Stimulated activated naive B cell treated with anti-CD40 and anti-IgM and Interleukin-4, amounts not matched to agents 10 μg/mL and 1 μg/mL and 100 μg/mL, for 72 hours (primary cell): ENCODE data around the gene SH3PXD2B.

Experiments
- ATAC-seq, 2 donors: fragments of 150-1000 bp; cut with Tn5 transposase; replicated peaks; 2 replicates each; pipeline ENCODE4 v1.10.0; 2021; ENCODE audit warnings: moderate library complexity in 1 of 2
- DNase-seq: peaks from one replicate; pipeline ENCODE4 v3.0.0; 2021
- H3K27ac Mint-ChIP-seq: one replicate; pipeline ENCODE4 v1.8.0; 2022; ENCODE audit warnings: mild to moderate bottlenecking, mixed read lengths
- H3K27me3 Mint-ChIP-seq, 2 donors: one replicate each; pipeline ENCODE4 v1.8.0; 2022; ENCODE audit warnings: mixed read lengths in 2 of 2
- H3K36me3 Mint-ChIP-seq, 2 donors: one replicate each; pipeline ENCODE4 v1.8.0; 2022; ENCODE audit warnings: mixed read lengths in 2 of 2, mild to moderate bottlenecking in 1 of 2
- H3K4me1 Mint-ChIP-seq, 2 donors: one replicate each; pipeline ENCODE4 v1.8.0; 2022; ENCODE audit warnings: mixed read lengths in 2 of 2, mild to moderate bottlenecking in 1 of 2
- H3K4me3 Mint-ChIP-seq, 2 donors: one replicate each; pipeline ENCODE4 v1.8.0; 2022; ENCODE audit warnings: mild to moderate bottlenecking in 2 of 2, mixed read lengths in 2 of 2, moderate library complexity in 1 of 2
- H3K9me3 Mint-ChIP-seq, 2 donors: one replicate each; pipeline ENCODE4 v1.8.0; 2022; ENCODE audit warnings: mixed read lengths in 2 of 2, mild to moderate bottlenecking in 1 of 2

SH3PXD2B gene

GRCh38 chr5:172430354-172430753 lies 24.0 kb downstream of the SH3PXD2B start:
- Mint-ChIP-seq H3K4me1 (no peaks in the 10 kb centered on the region), H3K9me3 (no peaks in the 10 kb centered on the region), H3K27me3 (peaks cover 10 to 24% of the 10 kb centered on the region in 2 donors), H3K4me3 (no peak overlapping the region), H3K27ac (no peak overlapping the region), H3K36me3 (no peaks in the 10 kb centered on the region)
- ATAC-seq: no peak
- DNase-seq: no peak

- no peaks in the 10 kb centered on the region for H3K36me3 Mint-ChIP-seq
Observed at GRCh38 chr5:172429201-172429940, 25.0 kb downstream of the SH3PXD2B start.

DNA sequence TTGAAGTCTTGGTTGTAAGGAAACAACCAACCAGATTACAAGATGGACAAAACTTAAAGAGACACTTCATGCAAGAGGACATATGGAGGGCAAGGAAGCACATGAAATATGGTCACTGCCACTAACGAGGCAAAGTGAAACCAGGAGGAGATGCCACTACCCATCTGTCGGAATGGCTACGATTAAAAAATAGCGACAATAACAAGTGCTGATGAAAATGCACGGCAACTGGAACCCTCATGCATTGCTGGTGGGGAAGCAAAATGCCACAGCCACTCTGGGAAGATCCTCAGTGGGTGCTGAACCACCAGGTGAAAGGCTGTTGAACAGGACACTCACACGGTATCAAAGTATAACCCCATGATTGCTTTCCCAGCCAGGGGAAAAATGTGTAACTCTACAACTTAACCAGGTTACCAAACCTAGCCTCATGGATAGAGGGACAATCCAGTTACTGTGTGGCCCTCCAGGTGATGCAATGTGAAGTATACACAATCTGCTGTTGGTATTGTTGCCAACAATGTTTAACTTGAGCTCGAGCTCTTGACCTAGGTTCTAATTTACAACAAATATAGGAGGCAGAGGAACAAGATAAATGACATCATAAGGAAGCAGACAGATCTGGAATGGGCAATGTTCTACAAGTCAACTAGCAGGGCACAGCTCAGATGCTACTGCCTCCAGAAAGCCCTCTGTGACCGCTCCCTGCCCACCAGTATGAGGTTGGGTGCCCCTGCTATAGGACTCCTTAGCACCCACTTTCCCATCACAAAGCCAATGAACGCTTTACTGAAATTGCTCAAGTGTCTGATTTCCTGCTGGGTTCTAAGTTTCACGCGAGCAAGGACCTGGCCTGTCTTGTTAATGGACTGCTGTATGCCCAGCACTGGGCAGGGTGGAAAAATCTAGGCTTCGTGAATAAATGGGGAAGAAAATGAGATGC lies 25.8 kb downstream of the SH3PXD2B start:
- Mint-ChIP-seq H3K4me1 (no peaks in the 10 kb centered on the region), H3K9me3 (no peaks in the 10 kb centered on the region), H3K27me3 (peaks cover 16 to 30% of the 10 kb centered on the region in 2 donors), H3K4me3 (no peak overlapping the region), H3K27ac (no peak overlapping the region), H3K36me3 (no peaks in the 10 kb centered on the region)
- DNase-seq (no peak), ATAC-seq (no peak)

More at GRCh38 chr5:172429201-172429940, 25.0 kb downstream of the SH3PXD2B start:
- Mint-ChIP-seq H3K4me1 (no peaks in the 10 kb centered on the region), H3K27ac (no peak overlapping the region), H3K4me3 (no peak overlapping the region), H3K27me3 (peaks cover 16 to 30% of the 10 kb centered on the region in 2 donors), H3K9me3 (no peaks in the 10 kb centered on the region)
- ATAC-seq: no peak
- DNase-seq: no peak

DNA sequence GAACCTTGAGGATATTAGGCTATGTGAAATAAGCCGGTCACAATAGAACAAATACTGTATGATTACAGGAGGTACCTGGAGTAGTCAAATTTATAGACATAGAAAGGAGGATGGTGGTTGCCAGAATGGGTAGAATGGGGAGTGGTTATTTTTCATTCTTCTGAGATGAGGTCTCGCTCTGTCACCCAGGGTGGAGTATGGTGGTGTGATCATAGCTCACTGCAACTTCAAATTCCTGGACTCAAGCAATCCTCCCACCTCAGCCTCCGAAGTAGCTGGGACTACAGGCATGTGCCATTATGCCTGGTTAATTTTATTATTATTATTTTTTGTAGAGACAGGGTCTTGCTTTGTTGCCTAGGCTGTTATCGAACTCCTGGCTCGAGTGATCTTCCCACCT lies 27.1 kb downstream of the SH3PXD2B start:
- H3K4me3 Mint-ChIP-seq: no peak overlapping the region
- ATAC-seq (no peak), DNase-seq (no peak)
- H3K4me1 Mint-ChIP-seq: no peaks in the 10 kb centered on the region
- H3K9me3 Mint-ChIP-seq: no peaks in the 10 kb centered on the region
- H3K27me3 Mint-ChIP-seq: peaks cover 16 to 30% of the 10 kb centered on the region in 2 donors
- H3K36me3 Mint-ChIP-seq: no peaks in the 10 kb centered on the region
- no peak overlapping the region for H3K27ac Mint-ChIP-seq

GRCh38 chr5:172426086-172426485 lies 28.2 kb downstream of the SH3PXD2B start:
- H3K4me1 Mint-ChIP-seq: no peaks in the 10 kb centered on the region
- no peaks in the 10 kb centered on the region for H3K36me3 Mint-ChIP-seq
- no peak overlapping the region for H3K27ac Mint-ChIP-seq
- H3K9me3 Mint-ChIP-seq: no peaks in the 10 kb centered on the region
- H3K27me3 Mint-ChIP-seq: peaks cover 16 to 30% of the 10 kb centered on the region in 2 donors
- ATAC-seq: no peak
- DNase-seq: no peak
- H3K4me3 Mint-ChIP-seq: no peak overlapping the region

- H3K4me1 Mint-ChIP-seq: no peaks in the 10 kb centered on the region
- no peak overlapping the region for H3K27ac Mint-ChIP-seq
- no peak overlapping the region for H3K4me3 Mint-ChIP-seq
- ATAC-seq: no peak
- no peak for DNase-seq
- H3K27me3 Mint-ChIP-seq: peaks cover 16 to 30% of the 10 kb centered on the region in 2 donors
- no peaks in the 10 kb centered on the region for H3K36me3 Mint-ChIP-seq
- no peaks in the 10 kb centered on the region for H3K9me3 Mint-ChIP-seq
Observed at GRCh38 chr5:172425402-172425801, 28.9 kb downstream of the SH3PXD2B start.

DNA sequence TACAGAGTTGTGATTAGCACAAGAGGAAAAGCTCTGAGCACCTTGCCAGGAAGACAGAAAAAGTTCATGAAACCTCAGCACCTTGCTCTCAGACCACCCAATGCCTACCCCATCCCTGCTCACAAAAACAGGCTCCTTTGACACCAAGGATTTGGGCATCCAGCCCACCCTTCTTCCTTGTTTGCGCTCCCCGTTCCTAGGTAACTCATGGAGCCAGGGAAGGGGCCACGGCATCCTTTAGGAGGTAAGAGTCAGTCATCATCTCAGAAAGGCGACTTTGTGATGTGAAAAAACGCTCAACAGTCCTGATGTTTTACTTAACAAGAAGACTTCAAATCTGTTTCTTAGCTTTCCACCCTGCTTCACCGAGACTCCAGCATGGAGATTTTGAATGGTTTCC lies 29.5 kb downstream of the SH3PXD2B start:
- Mint-ChIP-seq H3K4me3 (no peak overlapping the region), H3K9me3 (no peaks in the 10 kb centered on the region), H3K27ac (no peak overlapping the region)

GRCh38 chr5:172424111-172424490 lies 30.2 kb downstream of the SH3PXD2B start:
- Mint-ChIP-seq H3K27me3 (peaks cover 16 to 30% of the 10 kb centered on the region in 2 donors), H3K4me1 (no peaks in the 10 kb centered on the region), H3K36me3 (no peaks in the 10 kb centered on the region), H3K9me3 (no peaks in the 10 kb centered on the region), H3K4me3 (no peak overlapping the region), H3K27ac (no peak overlapping the region)
- ATAC-seq (no peak), DNase-seq (no peak)

More for the DNA sequence above, 29.5 kb downstream of the SH3PXD2B start:
- no peak for DNase-seq
- H3K27me3 Mint-ChIP-seq: peaks cover 16 to 30% of the 10 kb centered on the region in 2 donors
- no peaks in the 10 kb centered on the region for H3K36me3 Mint-ChIP-seq
- H3K4me1 Mint-ChIP-seq: no peaks in the 10 kb centered on the region
- no peak for ATAC-seq

GRCh38 chr5:172423379-172424110 lies 30.8 kb downstream of the SH3PXD2B start:
- Mint-ChIP-seq H3K4me3 (no peak overlapping the region), H3K36me3 (no peaks in the 10 kb centered on the region), H3K9me3 (no peaks in the 10 kb centered on the region), H3K4me1 (no peaks in the 10 kb centered on the region), H3K27ac (no peak overlapping the region), H3K27me3 (peaks cover 16 to 30% of the 10 kb centered on the region in 2 donors)
- DNase-seq: no peak
- no peak for ATAC-seq

GRCh38 chr5:172422255-172422654 lies 32.1 kb downstream of the SH3PXD2B start:
- peaks cover 12 to 20% of the 10 kb centered on the region in 2 donors for H3K27me3 Mint-ChIP-seq
- no peaks in the 10 kb centered on the region for H3K9me3 Mint-ChIP-seq
- ATAC-seq: no peak

DNA sequence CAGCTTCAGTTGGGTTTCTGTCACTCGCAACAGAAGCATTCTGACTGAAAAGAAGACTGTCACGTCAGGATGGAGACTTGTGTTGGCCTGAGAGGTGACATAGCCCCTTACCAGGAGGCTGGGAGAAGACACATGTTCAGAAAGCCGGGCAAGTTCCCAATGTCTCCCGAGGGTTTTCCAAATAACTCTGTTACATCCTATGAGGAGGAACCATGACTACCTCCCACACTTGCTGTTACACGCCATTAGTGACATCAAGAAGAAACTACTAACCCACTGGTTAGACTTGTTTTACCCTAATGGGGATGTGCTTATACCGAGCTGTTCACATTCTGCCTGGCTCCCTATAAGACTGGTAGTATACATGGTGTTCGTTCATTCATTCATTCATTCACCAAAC lies 33.3 kb downstream of the SH3PXD2B start:
- Mint-ChIP-seq H3K27me3 (peaks cover 8 to 11% of the 10 kb centered on the region in 2 donors), H3K36me3 (no peaks in the 10 kb centered on the region), H3K4me1 (no peaks in the 10 kb centered on the region), H3K27ac (no peak overlapping the region), H3K9me3 (no peaks in the 10 kb centered on the region), H3K4me3 (no peak overlapping the region)
- ATAC-seq (no peak), DNase-seq (no peak)

More at GRCh38 chr5:172422255-172422654, 32.1 kb downstream of the SH3PXD2B start:
- DNase-seq: no peak
- no peak overlapping the region for H3K27ac Mint-ChIP-seq
- no peaks in the 10 kb centered on the region for H3K36me3 Mint-ChIP-seq
- no peaks in the 10 kb centered on the region for H3K4me1 Mint-ChIP-seq
- H3K4me3 Mint-ChIP-seq: no peak overlapping the region

DNA sequence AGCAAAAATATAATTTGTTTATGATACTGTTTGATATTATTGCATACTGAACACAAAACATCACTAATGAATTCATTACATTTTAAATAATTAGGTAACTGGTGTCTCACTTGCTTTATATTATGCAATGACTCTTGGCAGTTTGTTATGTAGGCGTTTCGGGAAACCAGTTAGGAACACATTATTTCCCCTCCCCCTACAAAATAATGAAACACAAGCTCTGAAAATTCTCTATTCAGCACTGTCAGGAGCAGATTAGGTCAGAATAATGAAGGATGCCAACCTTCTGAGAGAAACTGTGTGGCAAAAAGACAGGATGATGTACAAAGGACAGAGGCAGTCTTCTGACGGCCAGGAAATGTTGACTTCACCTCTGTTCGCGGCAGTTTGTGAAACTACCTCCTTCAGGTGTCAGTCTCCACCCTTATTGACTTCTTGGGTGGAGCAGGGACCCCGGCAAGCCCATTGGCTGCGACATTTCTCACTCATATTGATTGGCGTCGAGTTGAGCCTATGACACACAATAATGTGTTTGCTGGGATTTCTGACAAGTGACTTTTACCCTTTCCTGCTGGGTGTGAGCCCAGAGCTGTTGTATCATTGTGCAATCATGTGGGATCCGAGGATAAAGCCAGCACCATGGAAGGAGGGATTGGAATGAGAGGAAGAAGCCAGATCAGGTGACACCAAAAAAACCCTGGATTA lies 33.9 kb downstream of the SH3PXD2B start:
- no peak overlapping the region for H3K4me3 Mint-ChIP-seq
- ATAC-seq: peak in 1 of 2 donors; percentile 41
- H3K4me1 Mint-ChIP-seq: no peaks in the 10 kb centered on the region
- no peak overlapping the region for H3K27ac Mint-ChIP-seq
- H3K36me3 Mint-ChIP-seq: no peaks in the 10 kb centered on the region
- H3K9me3 Mint-ChIP-seq: no peaks in the 10 kb centered on the region
- H3K27me3 Mint-ChIP-seq: peaks cover 6 to 7% of the 10 kb centered on the region in 2 donors
- DNase-seq: no peak

- H3K4me1 Mint-ChIP-seq: no peaks in the 10 kb centered on the region
- no peaks in the 10 kb centered on the region for H3K36me3 Mint-ChIP-seq
- no peaks in the 10 kb centered on the region for H3K9me3 Mint-ChIP-seq
- no peak for ATAC-seq
- no peak for DNase-seq
- H3K4me3 Mint-ChIP-seq: no peak overlapping the region
- H3K27ac Mint-ChIP-seq: no peak overlapping the region
- H3K27me3 Mint-ChIP-seq: no peaks in the 10 kb centered on the region
Observed at GRCh38 chr5:172418862-172419814, 35.2 kb downstream of the SH3PXD2B start.
